Parathyroid adenoma (tissue), 2 donors: ENCODE measurements around the gene COL5A2.

Experiments used
- H2AFZ ChIP-seq: fragments of 300-600 bp; sonication (generic); one replicate; pipeline ENCODE4 v1.7.0; 2017; ENCODE audit warnings: antibody characterized with exemption, mild to moderate bottlenecking
- H3K27ac ChIP-seq: fragments of 300-600 bp; sonication (generic); one replicate; pipeline ENCODE4 v1.7.0; 2017
- H3K27me3 ChIP-seq: fragments of 300-600 bp; sonication (generic); one replicate; pipeline ENCODE4 v1.7.0; 2017; ENCODE audit warnings: low read length; ENCODE audit not compliant: control insufficient read depth, insufficient read depth
- H3K36me3 ChIP-seq: fragments of 300-600 bp; sonication (generic); one replicate; pipeline ENCODE4 v1.7.0; 2017; ENCODE audit warnings: low read length; ENCODE audit not compliant: control insufficient read depth, insufficient read depth
- H3K4me1 ChIP-seq: fragments of 300-600 bp; sonication (generic); one replicate; pipeline ENCODE4 v1.7.0; 2017; ENCODE audit warnings: control low read depth
- H3K4me2 ChIP-seq: fragments of 300-600 bp; sonication (generic); one replicate; pipeline ENCODE4 v1.7.0; 2017; ENCODE audit warnings: low read length
- H3K4me3 ChIP-seq: fragments of 300-600 bp; sonication (generic); one replicate; pipeline ENCODE4 v1.7.0; 2017; ENCODE audit warnings: low read depth, low read length
- H3K79me2 ChIP-seq: fragments of 300-600 bp; sonication (generic); one replicate; pipeline ENCODE4 v1.7.0; 2017; ENCODE audit warnings: control low read depth
- H3K9ac ChIP-seq: fragments of 300-600 bp; sonication (generic); one replicate; pipeline ENCODE4 v1.7.0; 2017; ENCODE audit warnings: mild to moderate bottlenecking
- H3K9me3 ChIP-seq: fragments of 300-600 bp; sonication (generic); one replicate; pipeline ENCODE4 v1.7.0; 2017; ENCODE audit warnings: low read length; ENCODE audit not compliant: control insufficient read depth
- CTCF ChIP-seq: fragments of 300-600 bp; sonication (generic); IDR thresholded peaks from one replicate; pipeline ENCODE4 v1.7.0; 2017; ENCODE audit warnings: antibody characterized with exemption, mild to moderate bottlenecking
- donor health status: primary hyperparathyroidism.

Gene COL5A2

DNA sequence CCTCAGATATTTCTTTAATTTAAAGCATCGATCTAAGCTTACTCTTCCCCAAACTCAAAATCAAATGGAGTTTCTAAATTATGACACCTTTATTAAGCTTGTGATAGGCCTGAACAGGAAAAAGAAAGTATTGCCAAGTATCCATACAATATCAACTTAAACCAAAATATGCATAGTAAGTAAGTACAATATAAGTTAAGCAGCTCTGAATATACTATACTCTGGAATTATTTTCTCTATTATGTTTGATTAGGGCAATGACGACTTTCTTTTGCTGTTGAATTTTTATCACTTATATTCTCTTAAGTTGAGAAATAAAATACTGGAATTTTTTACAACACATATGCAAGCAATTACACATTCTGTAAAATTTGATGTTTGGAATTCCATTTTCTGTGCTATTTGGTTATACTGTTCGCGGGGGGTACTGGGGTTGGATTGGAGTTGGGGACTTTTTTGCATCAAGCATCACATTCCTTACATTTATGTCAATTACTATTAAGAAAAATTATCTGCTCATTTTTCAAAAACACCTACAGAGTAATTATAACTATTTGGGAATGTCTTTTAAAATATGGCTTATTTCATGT is 2.2 kb downstream of the COL5A2 start:
- no peak overlapping the region for H2AFZ ChIP-seq
- no peaks in the 10 kb centered on the region for H3K4me1 ChIP-seq
- H3K9ac ChIP-seq = no peak overlapping the region
- H3K4me2 ChIP-seq = no peak overlapping the region
- no peaks in the 10 kb centered on the region for H3K79me2 ChIP-seq
- no peaks in the 10 kb centered on the region for H3K27me3 ChIP-seq
- TF ChIP-seq CTCF = no peak
- no peaks in the 10 kb centered on the region for H3K36me3 ChIP-seq
- no peak overlapping the region for H3K27ac ChIP-seq
- no peak overlapping the region for H3K4me3 ChIP-seq
- H3K9me3 ChIP-seq = no peaks in the 10 kb centered on the region

GRCh38 chr2:189176516-189176915 is 3.0 kb downstream of the COL5A2 start:
- Histone ChIP-seq H3K9me3 (no peaks in the 10 kb centered on the region), H3K4me2 (no peak overlapping the region), H3K4me3 (no peak overlapping the region), H3K79me2 (no peaks in the 10 kb centered on the region), H3K36me3 (no peaks in the 10 kb centered on the region), H3K27ac (no peak overlapping the region), H2AFZ (no peak overlapping the region), H3K9ac (no peak overlapping the region), H3K27me3 (no peaks in the 10 kb centered on the region), H3K4me1 (no peaks in the 10 kb centered on the region)
- no peak for TF ChIP-seq CTCF

DNA sequence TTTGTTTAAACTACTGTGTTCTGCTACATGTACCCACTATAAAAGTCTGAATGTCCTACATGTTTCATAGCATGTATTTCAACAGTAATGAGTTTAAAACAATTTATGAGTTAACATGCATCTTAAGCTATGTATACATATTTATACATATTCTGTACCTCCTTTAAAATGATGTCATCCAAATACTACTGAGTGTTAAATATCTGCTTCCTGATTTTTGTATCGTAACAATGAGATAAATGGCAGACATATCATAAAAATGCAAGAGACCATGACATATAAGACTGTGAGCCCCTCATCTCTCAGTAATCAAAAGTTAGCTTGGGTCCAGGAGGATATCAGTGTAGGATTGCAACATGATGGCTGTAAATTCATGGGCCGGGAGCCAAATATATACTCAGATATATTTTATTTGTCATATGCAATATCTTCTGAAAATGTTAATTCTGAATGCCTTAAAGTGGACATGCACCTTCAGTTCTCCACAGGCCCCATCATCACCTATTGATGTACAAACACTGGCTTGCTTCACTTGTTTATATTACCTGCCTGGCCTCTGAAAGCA is 3.6 kb downstream of the COL5A2 start:
- Histone ChIP-seq H3K36me3 (no peaks in the 10 kb centered on the region), H3K27ac (no peak overlapping the region), H3K4me2 (no peak overlapping the region), H2AFZ (no peak overlapping the region), H3K4me1 (no peaks in the 10 kb centered on the region), H3K27me3 (no peaks in the 10 kb centered on the region), H3K9ac (no peak overlapping the region), H3K9me3 (no peaks in the 10 kb centered on the region), H3K79me2 (no peaks in the 10 kb centered on the region), H3K4me3 (no peak overlapping the region)
- TF ChIP-seq CTCF = no peak

- Histone ChIP-seq H3K9ac (no peak overlapping the region), H3K4me2 (no peak overlapping the region), H2AFZ (no peak overlapping the region), H3K27ac (no peak overlapping the region), H3K9me3 (no peaks in the 10 kb centered on the region), H3K79me2 (no peaks in the 10 kb centered on the region), H3K36me3 (no peaks in the 10 kb centered on the region), H3K4me1 (no peaks in the 10 kb centered on the region), H3K4me3 (no peak overlapping the region), H3K27me3 (no peaks in the 10 kb centered on the region)
- no peak for TF ChIP-seq CTCF
These were observed 7.5 kb downstream of the COL5A2 start for GRCh38 chr2:189171956-189172609.
